ENCODE measurements around the gene DCDC2.

DNA sequence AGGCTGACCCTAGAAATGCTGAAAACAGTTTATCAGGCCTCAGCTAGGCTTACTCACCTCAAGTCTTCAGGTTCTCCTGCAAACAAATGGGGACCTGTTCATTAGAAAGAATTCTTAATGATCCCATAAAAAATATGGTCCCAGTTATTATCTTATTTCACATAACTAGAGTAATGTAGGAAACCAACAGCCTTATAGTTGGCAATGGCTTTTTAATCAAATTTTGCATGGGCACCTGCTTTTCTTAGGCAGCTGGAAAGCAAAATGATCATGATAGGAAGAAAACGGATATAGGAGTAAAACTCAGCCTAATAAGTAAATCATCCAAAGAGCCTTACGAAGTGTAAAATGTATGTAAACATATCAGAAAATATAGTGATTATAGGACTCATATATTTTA lies 230.5 kb downstream of the DCDC2 start:
- TF ChIP-seq, protein P1, sequence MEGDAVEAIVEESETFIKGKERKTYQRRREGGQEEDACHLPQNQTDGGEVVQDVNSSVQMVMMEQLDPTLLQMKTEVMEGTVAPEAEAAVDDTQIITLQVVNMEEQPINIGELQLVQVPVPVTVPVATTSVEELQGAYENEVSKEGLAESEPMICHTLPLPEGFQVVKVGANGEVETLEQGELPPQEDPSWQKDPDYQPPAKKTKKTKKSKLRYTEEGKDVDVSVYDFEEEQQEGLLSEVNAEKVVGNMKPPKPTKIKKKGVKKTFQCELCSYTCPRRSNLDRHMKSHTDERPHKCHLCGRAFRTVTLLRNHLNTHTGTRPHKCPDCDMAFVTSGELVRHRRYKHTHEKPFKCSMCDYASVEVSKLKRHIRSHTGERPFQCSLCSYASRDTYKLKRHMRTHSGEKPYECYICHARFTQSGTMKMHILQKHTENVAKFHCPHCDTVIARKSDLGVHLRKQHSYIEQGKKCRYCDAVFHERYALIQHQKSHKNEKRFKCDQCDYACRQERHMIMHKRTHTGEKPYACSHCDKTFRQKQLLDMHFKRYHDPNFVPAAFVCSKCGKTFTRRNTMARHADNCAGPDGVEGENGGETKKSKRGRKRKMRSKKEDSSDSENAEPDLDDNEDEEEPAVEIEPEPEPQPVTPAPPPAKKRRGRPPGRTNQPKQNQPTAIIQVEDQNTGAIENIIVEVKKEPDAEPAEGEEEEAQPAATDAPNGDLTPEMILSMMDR (IDR thresholded peaks at IDR 0.05; ENCODE audit: insufficient read depth, low read depth, low read length) = no peak
- TF ChIP-seq EZH2 (IDR thresholded peaks at IDR 0.05; ENCODE audit: insufficient read depth, low read length) = no peak
